SU-DHL-6 (cell line): ENCODE measurements around the gene SLC22A17.

Source experiments
- EZH2phosphoT487 ChIP-seq: fragments of 200-600 bp; sonication (generic), shearing (Covaris generic); conservative IDR thresholded peaks from 2 replicates; pipeline ENCODE4 v1.6.1; 2018; ENCODE audit warnings: mild to moderate bottlenecking, antibody characterized with exemption, low read length, moderate library complexity, mixed read lengths
- TF ChIP-seq, protein P1 (sequence below): fragments of 200-600 bp; sonication (generic); IDR thresholded peaks from one replicate; pipeline ENCODE4 v1.5.1; 2017; ENCODE audit warnings: antibody characterized with exemption, mild to moderate bottlenecking, low read length, moderate library complexity; ENCODE audit not compliant: insufficient read depth, poor library complexity, severe bottlenecking

DNA sequence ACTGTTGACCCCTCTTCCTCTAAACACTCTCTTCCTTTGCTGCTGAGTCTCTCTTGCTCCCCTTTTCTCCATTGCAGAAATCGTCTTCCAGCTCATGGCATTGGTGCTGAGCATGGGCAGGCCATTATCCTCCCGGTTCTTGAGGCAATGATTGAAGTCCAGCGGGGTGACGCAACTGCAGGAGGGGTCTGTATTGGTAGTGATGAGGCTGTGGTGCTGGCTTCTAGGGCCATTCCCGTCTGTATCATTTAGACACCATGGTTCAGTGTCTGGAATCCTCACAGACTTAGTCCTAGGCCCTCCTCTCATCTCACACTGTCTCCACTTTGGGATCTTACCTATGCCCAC lies 720 bp upstream of the SLC22A17 start:
- TF ChIP-seq, protein P1, sequence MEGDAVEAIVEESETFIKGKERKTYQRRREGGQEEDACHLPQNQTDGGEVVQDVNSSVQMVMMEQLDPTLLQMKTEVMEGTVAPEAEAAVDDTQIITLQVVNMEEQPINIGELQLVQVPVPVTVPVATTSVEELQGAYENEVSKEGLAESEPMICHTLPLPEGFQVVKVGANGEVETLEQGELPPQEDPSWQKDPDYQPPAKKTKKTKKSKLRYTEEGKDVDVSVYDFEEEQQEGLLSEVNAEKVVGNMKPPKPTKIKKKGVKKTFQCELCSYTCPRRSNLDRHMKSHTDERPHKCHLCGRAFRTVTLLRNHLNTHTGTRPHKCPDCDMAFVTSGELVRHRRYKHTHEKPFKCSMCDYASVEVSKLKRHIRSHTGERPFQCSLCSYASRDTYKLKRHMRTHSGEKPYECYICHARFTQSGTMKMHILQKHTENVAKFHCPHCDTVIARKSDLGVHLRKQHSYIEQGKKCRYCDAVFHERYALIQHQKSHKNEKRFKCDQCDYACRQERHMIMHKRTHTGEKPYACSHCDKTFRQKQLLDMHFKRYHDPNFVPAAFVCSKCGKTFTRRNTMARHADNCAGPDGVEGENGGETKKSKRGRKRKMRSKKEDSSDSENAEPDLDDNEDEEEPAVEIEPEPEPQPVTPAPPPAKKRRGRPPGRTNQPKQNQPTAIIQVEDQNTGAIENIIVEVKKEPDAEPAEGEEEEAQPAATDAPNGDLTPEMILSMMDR = no peak
- TF ChIP-seq EZH2phosphoT487 = no peak
